DOHH2 (cell line): ENCODE measurements around the gene CENPK.
"Not testable (repeated sequence)": the region's sequence is repeated elsewhere in the genome, so short reads cannot be mapped to it uniquely, and the experiment has no call there.

Source experiments
- H3F3A ChIP-seq: fragments of 200-600 bp; sonication (generic), shearing (Covaris generic); 2 replicates; pipeline ENCODE4 v1.6.0; 2016; ENCODE audit warnings: antibody characterized with exemption, mild to moderate bottlenecking; ENCODE audit not compliant: control insufficient read depth, insufficient read depth
- H3K27ac ChIP-seq: fragments of 200-600 bp; sonication (generic); 2 replicates; pipeline ENCODE4 v1.5.1; 2014; ENCODE audit warnings: low read depth, mild to moderate bottlenecking, low read length, moderate library complexity
- H3K27me3 ChIP-seq: fragments of 200-600 bp; sonication (generic); 2 replicates; pipeline ENCODE4 v1.6.1; 2014; ENCODE audit warnings: mild to moderate bottlenecking, low read length, mixed read lengths; ENCODE audit not compliant: control insufficient read depth
- H3K36me3 ChIP-seq: fragments of 200-600 bp; sonication (generic); 2 replicates; pipeline ENCODE4 v1.6.1; 2014; ENCODE audit warnings: mild to moderate bottlenecking, low read length, moderate library complexity, mixed read lengths; ENCODE audit not compliant: control insufficient read depth
- H3K4me1 ChIP-seq: fragments of 200-600 bp; sonication (generic); 2 replicates; pipeline ENCODE4 v1.6.1; 2014; ENCODE audit warnings: mild to moderate bottlenecking, low read length, mixed read lengths; ENCODE audit not compliant: control insufficient read depth
- H3K4me2 ChIP-seq: fragments of 200-600 bp; sonication (generic); 2 replicates; pipeline ENCODE4 v1.6.0; 2014; ENCODE audit warnings: mild to moderate bottlenecking, low read length, moderate library complexity
- H3K4me3 ChIP-seq: fragments of 200-600 bp; sonication (generic); 2 replicates; pipeline ENCODE4 v1.5.1; 2014; ENCODE audit warnings: mild to moderate bottlenecking, low read length, mixed read lengths
- H3K79me2 ChIP-seq: fragments of 200-600 bp; sonication (generic); 2 replicates; pipeline ENCODE4 v1.6.1; 2014; ENCODE audit warnings: mild to moderate bottlenecking, low read length, mixed read lengths; ENCODE audit not compliant: control insufficient read depth
- H3K9me2 ChIP-seq: fragments of 200-600 bp; sonication (generic); replicated peaks from 2 replicates; pipeline ENCODE4 v1.6.1; 2014; ENCODE audit warnings: mild to moderate bottlenecking, low read length, mixed read lengths; ENCODE audit not compliant: control insufficient read depth
- H3K9me3 ChIP-seq: fragments of 200-600 bp; sonication (generic); 2 replicates; pipeline ENCODE4 v1.6.1; 2014; ENCODE audit warnings: antibody characterized with exemption, low read length, mixed read lengths; ENCODE audit not compliant: control insufficient read depth, insufficient read depth
- H4K20me1 ChIP-seq: fragments of 200-600 bp; sonication (generic); 2 replicates; pipeline ENCODE4 v1.6.0; 2014; ENCODE audit warnings: low read depth, mild to moderate bottlenecking, antibody characterized with exemption, low read length, moderate library complexity; ENCODE audit not compliant: control insufficient read depth, insufficient read depth
- EZH2phosphoT487 ChIP-seq: fragments of 200-600 bp; sonication (generic); IDR thresholded peaks from 2 replicates; pipeline ENCODE4 v1.6.1; 2017; ENCODE audit warnings: borderline replicate concordance, mild to moderate bottlenecking, antibody characterized with exemption, low read length, moderate library complexity, mixed read lengths
- TF ChIP-seq, protein P1 (sequence below): fragments of 200-600 bp; sonication (generic); IDR thresholded peaks from one replicate; pipeline ENCODE4 v1.5.1; 2014; ENCODE audit warnings: antibody characterized with exemption, mild to moderate bottlenecking, low read depth, low read length; ENCODE audit not compliant: poor library complexity, severe bottlenecking

CENPK gene, protein sequence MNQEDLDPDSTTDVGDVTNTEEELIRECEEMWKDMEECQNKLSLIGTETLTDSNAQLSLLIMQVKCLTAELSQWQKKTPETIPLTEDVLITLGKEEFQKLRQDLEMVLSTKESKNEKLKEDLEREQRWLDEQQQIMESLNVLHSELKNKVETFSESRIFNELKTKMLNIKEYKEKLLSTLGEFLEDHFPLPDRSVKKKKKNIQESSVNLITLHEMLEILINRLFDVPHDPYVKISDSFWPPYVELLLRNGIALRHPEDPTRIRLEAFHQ

DNA sequence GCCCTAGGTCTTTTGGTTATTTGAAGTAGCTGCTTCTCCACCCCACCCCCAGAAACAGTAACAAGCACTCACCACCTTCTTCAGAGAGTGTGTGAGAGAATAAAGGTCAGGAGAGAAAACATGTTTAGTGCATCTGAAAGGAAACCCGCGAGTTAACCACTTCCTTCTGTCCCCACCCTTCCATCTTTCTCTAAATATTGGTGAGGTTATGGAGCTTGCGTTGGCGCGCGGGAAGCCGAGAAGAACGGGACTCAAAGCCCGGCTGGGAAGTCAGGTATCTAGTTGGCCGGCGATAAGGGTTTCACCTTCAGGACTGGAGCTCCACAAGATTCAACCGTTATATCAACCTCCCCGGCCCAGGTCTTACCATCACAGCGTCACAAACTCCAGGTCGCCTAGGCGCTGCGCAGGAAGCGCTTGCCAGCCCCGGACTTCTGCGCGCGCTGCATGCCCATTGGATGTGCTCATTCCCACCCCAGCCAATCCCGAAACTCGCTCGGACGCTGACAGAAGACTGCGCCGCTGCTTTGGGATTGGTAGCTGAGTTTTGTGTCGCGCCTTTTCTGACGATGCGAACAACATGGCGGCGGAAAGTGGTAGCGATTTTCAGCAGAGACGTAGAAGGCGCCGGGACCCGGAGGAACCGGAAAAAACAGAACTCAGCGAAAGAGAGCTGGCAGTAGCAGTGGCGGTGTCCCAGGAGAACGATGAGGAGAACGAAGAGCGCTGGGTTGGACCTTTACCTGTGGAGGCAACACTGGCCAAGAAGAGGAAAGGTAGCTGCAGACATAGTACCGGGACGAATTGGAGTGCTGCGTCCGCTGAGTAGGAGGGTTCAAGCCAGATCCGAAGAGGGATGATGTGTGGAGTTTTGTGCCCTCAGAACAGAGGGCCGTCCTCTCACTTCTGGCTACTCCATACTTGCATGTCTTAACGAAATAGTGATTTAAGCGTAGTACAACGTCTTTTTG lies at the start of gene CENPK, which contains the start of gene PPWD1:
Gene CENPK (minus strand): TSS at position 438 of the 971 bp plus-strand sequence. CDS start 8,261 bp downstream, outside the sequence.
Gene PPWD1 (plus strand): TSS at position 566 of the 971 bp plus-strand sequence. CDS start 15 bp downstream, at position 581.
- peaks cover 87% of the 10 kb centered on the region for H3K79me2 ChIP-seq
- no peak for TF ChIP-seq EZH2phosphoT487
- TF ChIP-seq, protein P1, sequence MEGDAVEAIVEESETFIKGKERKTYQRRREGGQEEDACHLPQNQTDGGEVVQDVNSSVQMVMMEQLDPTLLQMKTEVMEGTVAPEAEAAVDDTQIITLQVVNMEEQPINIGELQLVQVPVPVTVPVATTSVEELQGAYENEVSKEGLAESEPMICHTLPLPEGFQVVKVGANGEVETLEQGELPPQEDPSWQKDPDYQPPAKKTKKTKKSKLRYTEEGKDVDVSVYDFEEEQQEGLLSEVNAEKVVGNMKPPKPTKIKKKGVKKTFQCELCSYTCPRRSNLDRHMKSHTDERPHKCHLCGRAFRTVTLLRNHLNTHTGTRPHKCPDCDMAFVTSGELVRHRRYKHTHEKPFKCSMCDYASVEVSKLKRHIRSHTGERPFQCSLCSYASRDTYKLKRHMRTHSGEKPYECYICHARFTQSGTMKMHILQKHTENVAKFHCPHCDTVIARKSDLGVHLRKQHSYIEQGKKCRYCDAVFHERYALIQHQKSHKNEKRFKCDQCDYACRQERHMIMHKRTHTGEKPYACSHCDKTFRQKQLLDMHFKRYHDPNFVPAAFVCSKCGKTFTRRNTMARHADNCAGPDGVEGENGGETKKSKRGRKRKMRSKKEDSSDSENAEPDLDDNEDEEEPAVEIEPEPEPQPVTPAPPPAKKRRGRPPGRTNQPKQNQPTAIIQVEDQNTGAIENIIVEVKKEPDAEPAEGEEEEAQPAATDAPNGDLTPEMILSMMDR: no peak
- peaks cover 25% of the 10 kb centered on the region for H3K4me1 ChIP-seq
- H3K4me2 ChIP-seq: peak within 1 kb of the TSS; percentile 94
- H3K27ac ChIP-seq: peak within 1 kb of the TSS; percentile 78
- H3K27me3 ChIP-seq: no peaks in the 10 kb centered on the region
- peaks cover 64% of the 10 kb centered on the region for H3K36me3 ChIP-seq
- H3K4me3 ChIP-seq: peak within 1 kb of the TSS; percentile 79
- no peaks in the 10 kb centered on the region for H4K20me1 ChIP-seq
- no peaks in the 10 kb centered on the region for H3K9me2 ChIP-seq
- H3K9me3 ChIP-seq: no peaks in the 10 kb centered on the region
- H3F3A ChIP-seq: no peaks in the 10 kb centered on the region

DNA sequence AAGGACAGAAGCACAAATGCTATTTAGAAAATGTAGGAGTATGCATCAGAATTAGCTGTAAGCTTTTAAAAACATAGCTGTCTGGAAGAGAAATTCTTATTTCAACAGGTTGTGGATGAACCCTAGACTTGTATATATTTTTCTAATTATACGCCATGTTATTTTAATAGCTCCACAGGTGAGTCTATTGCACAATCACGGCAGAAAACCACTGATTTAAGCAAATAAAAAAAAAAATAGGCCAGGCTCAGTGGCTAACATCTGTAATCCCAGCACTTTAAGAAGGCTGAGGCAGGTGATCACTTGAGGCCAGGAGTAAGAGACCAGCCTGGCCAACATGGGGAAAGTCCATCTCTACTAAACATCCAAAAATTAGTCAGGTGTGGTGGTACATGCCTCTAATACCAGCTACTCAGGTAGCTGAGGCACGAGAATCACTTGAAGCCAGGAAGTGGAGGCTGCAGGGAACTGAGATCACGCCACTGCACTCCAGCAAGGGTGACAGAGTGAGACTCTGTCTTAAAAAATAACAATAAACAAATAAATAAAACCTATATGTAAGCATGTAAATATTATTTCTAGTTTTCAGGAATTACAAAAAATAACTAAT lies 49.4 kb upstream of the CENPK start:
- Histone ChIP-seq H3K9me2 (no peaks in the 10 kb centered on the region), H3F3A (no peaks in the 10 kb centered on the region), H3K9me3 (no peaks in the 10 kb centered on the region), H4K20me1 (no peaks in the 10 kb centered on the region), H3K79me2 (no peaks in the 10 kb centered on the region; the same call in 1 of the 2 replicates), H3K4me1 (no peaks in the 10 kb centered on the region), H3K27me3 (no peaks in the 10 kb centered on the region), H3K27ac (no peak overlapping the region), H3K36me3 (peaks cover 62% of the 10 kb centered on the region), H3K4me3 (no peak overlapping the region), H3K4me2 (no peak overlapping the region)
- TF ChIP-seq, protein P1: no peak
- TF ChIP-seq EZH2phosphoT487: no peak

DNA sequence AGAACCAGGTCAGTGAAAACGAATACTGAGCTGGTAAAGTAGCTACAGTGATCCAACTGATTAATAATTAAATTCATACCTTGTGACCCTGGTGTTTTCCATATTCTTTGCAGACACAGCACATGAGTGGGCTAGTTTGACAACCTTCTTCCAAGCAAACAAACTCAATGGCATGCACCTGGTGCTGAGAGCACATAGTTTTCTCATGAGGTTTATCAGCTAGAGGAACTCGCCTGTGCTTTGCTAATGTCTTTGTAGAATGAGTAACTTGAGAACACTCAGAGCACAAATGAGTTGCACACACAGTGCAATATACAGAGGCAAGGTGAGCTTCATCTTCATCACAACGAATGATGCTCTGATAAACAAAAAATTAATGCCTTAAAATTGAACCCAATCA lies 48.6 kb upstream of the CENPK start:
- Histone ChIP-seq H3K27ac (no peak overlapping the region), H3K4me1 (no peaks in the 10 kb centered on the region), H3K4me2 (no peak overlapping the region), H3K9me2 (no peaks in the 10 kb centered on the region), H3K79me2 (no peaks in the 10 kb centered on the region; the same call in 1 of the 2 replicates), H3K27me3 (no peaks in the 10 kb centered on the region), H3F3A (no peaks in the 10 kb centered on the region), H3K9me3 (no peaks in the 10 kb centered on the region), H3K36me3 (peaks cover 68% of the 10 kb centered on the region), H3K4me3 (no peak overlapping the region), H4K20me1 (no peaks in the 10 kb centered on the region)
- TF ChIP-seq EZH2phosphoT487: no peak

DNA sequence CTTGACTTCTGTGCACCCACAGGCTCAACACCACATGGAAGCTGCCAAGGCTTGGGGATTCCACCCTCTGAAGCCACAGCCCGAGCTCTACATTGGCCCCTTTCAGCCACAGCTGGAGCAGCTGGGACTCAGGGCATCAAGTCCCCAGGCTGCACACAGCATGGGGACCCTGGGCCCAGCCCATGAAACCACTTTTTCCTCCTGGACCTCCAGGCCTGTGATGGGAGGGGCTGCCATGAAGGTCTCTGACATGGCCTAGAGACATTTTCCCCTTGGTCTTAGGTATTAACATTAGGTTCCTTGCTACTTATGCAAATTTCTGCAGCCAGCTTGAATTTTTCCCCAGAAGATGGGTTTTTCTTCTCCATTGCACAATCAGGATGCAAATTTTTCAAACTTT lies 38.8 kb upstream of the CENPK start:
- not testable (repeated sequence) for H3K79me2 ChIP-seq, H3K9me3 ChIP-seq, H3K4me3 ChIP-seq, H3K9me2 ChIP-seq, H3K4me2 ChIP-seq, H3F3A ChIP-seq, H3K27me3 ChIP-seq, H3K27ac ChIP-seq, H3K4me1 ChIP-seq, H4K20me1 ChIP-seq
- peaks cover 53% of the 10 kb centered on the region for H3K36me3 ChIP-seq
